HG03354 (cell line): Measurements from ENCODE around the gene TBX19.

Experiments
- ATAC-seq: cut with Tn5 transposase; IDR thresholded peaks from one replicate; pipeline ENCODE4 v1.9.1; 2021; ENCODE audit warnings: mild to moderate bottlenecking; ENCODE audit not compliant: unreplicated experiment, poor library complexity, severe bottlenecking

Gene TBX19

GRCh38 chr1:168273575-168273974 lies 7.1 kb upstream of the TBX19 start:
- ATAC-seq: no peak

- ATAC-seq: no peak
Observed at GRCh38 chr1:168279253-168279652, 1.4 kb upstream of the TBX19 start.

- ATAC-seq: no peak
Observed at GRCh38 chr1:168281603-168282325, 1.1 kb downstream of the TBX19 start.

- no peak for ATAC-seq
Observed at GRCh38 chr1:168285521-168285790, 4.8 kb downstream of the TBX19 start.

GRCh38 chr1:168285971-168286927 lies 5.6 kb downstream of the TBX19 start:
- no peak for ATAC-seq

GRCh38 chr1:168287237-168287664 lies 6.6 kb downstream of the TBX19 start:
- no peak for ATAC-seq

GRCh38 chr1:168288311-168289052 lies 7.8 kb downstream of the TBX19 start:
- ATAC-seq: no peak

GRCh38 chr1:168291222-168291837 lies 10.7 kb downstream of the TBX19 start:
- ATAC-seq: no peak

GRCh38 chr1:168293356-168293755 lies 12.7 kb downstream of the TBX19 start:
- ATAC-seq: no peak

GRCh38 chr1:168295411-168296114 lies 14.9 kb downstream of the TBX19 start:
- ATAC-seq: no peak

GRCh38 chr1:168297019-168297730 lies 16.5 kb downstream of the TBX19 start:
- ATAC-seq: no peak

GRCh38 chr1:168298446-168298845 lies 17.8 kb downstream of the TBX19 start:
- ATAC-seq: no peak

GRCh38 chr1:168300626-168301025 lies 19.9 kb downstream of the TBX19 start:
- no peak for ATAC-seq

GRCh38 chr1:168301664-168302320 lies 21.1 kb downstream of the TBX19 start:
- ATAC-seq: no peak

GRCh38 chr1:168303716-168304540 lies 23.3 kb downstream of the TBX19 start:
- no peak for ATAC-seq

- no peak for ATAC-seq
Observed at GRCh38 chr1:168304865-168305264, 24.2 kb downstream of the TBX19 start.
